Progenitor cell of endocrine pancreas (in vitro differentiated cells): ENCODE results near the gene GRAMD1A. TPM values are rescaled to one million over a fixed set of nuclear protein-coding genes. Genes with fewer than 3 reads are reported as not detected.

ENCODE experiments used
- DNase-seq: peaks from one replicate; pipeline ENCODE4 v3.0.0; 2021; ENCODE audit warnings: low spot score; ENCODE audit not compliant: unreplicated experiment
- H3K27ac Mint-ChIP-seq: 2 replicates; pipeline ENCODE4 v1.8.0; 2021; ENCODE audit warnings: mild to moderate bottlenecking, moderate library complexity, mixed read lengths
- H3K27me3 Mint-ChIP-seq: 2 replicates; pipeline ENCODE4 v1.8.0; 2021; ENCODE audit warnings: mixed read lengths
- H3K36me3 Mint-ChIP-seq: 2 replicates; pipeline ENCODE4 v1.8.0; 2022; ENCODE audit warnings: mixed read lengths; ENCODE audit not compliant: insufficient read depth
- H3K4me1 Mint-ChIP-seq: 2 replicates; pipeline ENCODE4 v1.8.0; 2021; ENCODE audit warnings: low read depth, mixed read lengths
- H3K4me3 Mint-ChIP-seq: 2 replicates; pipeline ENCODE4 v1.8.0; 2021; ENCODE audit warnings: low read depth, mild to moderate bottlenecking, moderate library complexity, mixed read lengths
- H3K9me3 Mint-ChIP-seq: 2 replicates; pipeline ENCODE4 v1.8.0; 2021; ENCODE audit warnings: low read depth, mixed read lengths
- total RNA-seq: library from RNA; stranded (reverse); gene quantifications from 2 replicates; pipeline ENCODE4 v1.2.1, GENCODE V29; 2021
- TF ChIP-seq, protein P1 (sequence below): fragments of 200-600 bp; sonication (generic); IDR thresholded peaks from one replicate; pipeline ENCODE4 v1.5.0; 2021; ENCODE audit warnings: antibody characterized with exemption, mild to moderate bottlenecking; ENCODE audit not compliant: unreplicated experiment

GRAMD1A gene
- total RNA-seq, 1 donor from 2014 or later, result 111 TPM

DNA sequence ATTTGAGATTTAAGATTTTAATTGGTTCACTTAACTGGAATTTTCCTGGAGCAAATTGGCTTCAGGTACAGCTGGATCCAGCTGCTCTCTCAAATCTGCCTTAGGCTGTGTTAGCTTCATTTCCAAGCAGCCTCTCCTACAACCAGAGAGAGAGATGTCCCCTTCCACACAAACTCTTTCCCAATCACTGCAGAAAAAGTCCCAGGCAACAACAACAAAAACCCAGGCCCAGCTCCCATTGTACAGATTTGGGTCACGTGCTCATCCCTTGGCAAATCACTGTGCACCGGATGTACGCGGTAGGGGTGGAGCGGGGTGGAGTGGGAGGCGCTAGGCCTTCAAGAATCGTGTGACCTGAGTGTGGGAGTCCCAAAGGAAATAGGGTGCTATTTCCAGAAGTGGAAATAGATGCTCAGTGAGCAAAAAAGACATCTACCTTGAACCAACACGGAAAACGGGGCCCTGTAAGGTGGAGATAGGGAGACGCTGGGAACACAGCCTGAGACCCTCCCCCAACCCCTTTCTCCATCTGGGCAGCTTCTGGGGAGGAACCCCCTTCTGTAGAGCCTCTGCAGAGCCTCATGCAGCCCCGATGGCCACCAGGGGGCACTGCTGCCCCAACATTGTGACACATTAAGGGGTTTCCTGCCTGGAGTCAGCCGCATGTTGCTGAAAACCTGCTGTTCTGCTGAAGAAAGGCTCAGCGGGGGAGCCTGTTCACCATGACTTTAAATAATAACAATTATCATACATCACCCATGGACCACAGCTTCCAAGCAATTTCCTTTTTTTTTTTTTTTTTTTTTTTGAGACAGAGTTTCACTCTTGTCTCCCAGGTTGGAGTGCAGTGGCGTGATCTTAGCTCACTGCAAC lies 66.8 kb downstream of the GRAMD1A start:
- Mint-ChIP-seq H3K36me3 (no peaks in the 10 kb centered on the region), H3K27ac (no peak overlapping the region), H3K4me1 (peaks cover 12% of the 10 kb centered on the region), H3K4me3 (no peak overlapping the region), H3K9me3 (no peaks in the 10 kb centered on the region), H3K27me3 (no peaks in the 10 kb centered on the region)
- TF ChIP-seq, protein P1, sequence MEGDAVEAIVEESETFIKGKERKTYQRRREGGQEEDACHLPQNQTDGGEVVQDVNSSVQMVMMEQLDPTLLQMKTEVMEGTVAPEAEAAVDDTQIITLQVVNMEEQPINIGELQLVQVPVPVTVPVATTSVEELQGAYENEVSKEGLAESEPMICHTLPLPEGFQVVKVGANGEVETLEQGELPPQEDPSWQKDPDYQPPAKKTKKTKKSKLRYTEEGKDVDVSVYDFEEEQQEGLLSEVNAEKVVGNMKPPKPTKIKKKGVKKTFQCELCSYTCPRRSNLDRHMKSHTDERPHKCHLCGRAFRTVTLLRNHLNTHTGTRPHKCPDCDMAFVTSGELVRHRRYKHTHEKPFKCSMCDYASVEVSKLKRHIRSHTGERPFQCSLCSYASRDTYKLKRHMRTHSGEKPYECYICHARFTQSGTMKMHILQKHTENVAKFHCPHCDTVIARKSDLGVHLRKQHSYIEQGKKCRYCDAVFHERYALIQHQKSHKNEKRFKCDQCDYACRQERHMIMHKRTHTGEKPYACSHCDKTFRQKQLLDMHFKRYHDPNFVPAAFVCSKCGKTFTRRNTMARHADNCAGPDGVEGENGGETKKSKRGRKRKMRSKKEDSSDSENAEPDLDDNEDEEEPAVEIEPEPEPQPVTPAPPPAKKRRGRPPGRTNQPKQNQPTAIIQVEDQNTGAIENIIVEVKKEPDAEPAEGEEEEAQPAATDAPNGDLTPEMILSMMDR, result peak; percentile 88
- peak; percentile 87 for DNase-seq

DNA sequence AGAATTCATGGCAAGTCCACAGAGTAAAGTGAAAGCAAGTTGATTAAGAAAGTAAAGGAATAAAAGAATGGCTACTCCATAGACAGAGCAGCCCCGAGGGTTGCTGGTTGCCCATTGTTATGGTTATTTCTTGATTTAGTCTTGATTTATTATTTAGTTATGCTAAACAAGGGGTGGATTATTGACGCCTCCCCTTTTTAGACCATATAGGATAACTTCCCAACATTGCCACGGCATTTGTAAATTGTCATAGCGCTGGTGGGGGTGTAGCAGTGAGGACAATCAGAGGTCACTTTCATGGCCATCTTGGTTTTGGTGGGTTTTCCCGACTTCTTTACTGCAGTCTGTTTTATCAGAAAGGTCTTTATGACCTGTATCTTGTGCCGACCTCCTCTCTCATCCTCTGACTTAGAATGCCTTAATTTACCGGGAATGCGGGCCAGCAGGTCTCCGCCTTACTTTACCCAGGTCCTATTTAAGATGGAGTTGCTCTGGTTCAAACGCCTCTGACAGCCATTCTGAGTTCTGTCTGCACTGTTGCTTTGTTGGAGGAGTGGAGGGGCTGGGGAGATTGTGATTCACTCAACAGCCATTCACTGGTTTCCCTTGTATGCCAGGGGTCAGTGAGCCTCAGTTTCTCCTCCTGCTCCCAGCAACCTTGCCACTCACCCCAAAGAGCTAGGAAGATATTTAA lies 69.0 kb downstream of the GRAMD1A start:
- peak overlapping the region; percentile 98 for H3K27ac Mint-ChIP-seq
- H3K27me3 Mint-ChIP-seq, result no peaks in the 10 kb centered on the region

DNA sequence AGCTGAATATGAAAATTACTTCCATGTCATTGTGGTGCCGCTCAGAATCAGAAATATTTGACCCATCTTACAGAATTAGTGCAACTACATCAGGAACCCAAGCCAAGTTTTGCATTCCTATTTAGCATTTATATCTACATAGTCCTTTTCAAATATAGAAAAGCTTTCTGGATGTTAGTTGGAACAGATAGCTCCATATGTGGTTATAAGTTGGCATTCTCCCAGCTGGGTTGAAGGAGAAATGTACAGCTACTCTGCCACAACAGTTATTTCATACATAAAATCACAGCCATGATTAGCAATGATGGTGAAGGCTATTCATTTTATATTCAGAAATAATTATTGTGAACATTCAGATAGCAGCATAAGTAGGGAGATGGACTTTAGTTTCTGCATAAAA lies 69.6 kb downstream of the GRAMD1A start:
- Mint-ChIP-seq H3K27ac (no peak overlapping the region), H3K4me3 (no peak overlapping the region), H3K9me3 (no peaks in the 10 kb centered on the region), H3K4me1 (peaks cover 13% of the 10 kb centered on the region), H3K36me3 (no peaks in the 10 kb centered on the region), H3K27me3 (no peaks in the 10 kb centered on the region)
- DNase-seq, result no peak
- TF ChIP-seq, protein P1, result no peak

More for the DNA sequence above, 69.0 kb downstream of the GRAMD1A start:
- no peak overlapping the region for H3K4me3 Mint-ChIP-seq
- H3K36me3 Mint-ChIP-seq, result no peaks in the 10 kb centered on the region
- H3K4me1 Mint-ChIP-seq, result peaks cover 13% of the 10 kb centered on the region
- no peak for DNase-seq
- no peaks in the 10 kb centered on the region for H3K9me3 Mint-ChIP-seq
- TF ChIP-seq, protein P1, result no peak

DNA sequence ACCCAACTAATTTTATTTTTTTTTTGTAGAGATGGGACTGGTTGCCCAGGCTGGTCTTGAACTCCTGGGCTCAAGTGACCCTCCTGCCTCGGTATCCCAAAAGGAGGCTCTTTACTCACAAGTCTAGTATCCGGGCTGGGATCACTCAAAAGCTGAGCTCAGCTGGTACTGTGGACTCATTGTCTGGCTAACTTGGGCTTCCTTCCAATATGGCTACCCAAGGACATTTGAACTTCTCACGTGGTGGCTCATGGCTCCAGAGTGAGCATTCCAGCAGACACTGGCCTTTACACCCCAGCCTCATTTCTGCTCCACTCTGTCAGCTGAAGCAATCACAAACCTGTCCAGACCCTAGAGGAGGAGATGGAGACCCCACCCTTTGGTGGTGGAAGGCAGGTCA lies 70.3 kb downstream of the GRAMD1A start:
- peaks cover 13% of the 10 kb centered on the region for H3K4me1 Mint-ChIP-seq
- H3K9me3 Mint-ChIP-seq, result no peaks in the 10 kb centered on the region
- peaks cover 4% of the 10 kb centered on the region for H3K27me3 Mint-ChIP-seq
- H3K27ac Mint-ChIP-seq, result no peak overlapping the region
- no peak overlapping the region for H3K4me3 Mint-ChIP-seq
- TF ChIP-seq, protein P1, result no peak
- no peaks in the 10 kb centered on the region for H3K36me3 Mint-ChIP-seq
- no peak for DNase-seq

DNA sequence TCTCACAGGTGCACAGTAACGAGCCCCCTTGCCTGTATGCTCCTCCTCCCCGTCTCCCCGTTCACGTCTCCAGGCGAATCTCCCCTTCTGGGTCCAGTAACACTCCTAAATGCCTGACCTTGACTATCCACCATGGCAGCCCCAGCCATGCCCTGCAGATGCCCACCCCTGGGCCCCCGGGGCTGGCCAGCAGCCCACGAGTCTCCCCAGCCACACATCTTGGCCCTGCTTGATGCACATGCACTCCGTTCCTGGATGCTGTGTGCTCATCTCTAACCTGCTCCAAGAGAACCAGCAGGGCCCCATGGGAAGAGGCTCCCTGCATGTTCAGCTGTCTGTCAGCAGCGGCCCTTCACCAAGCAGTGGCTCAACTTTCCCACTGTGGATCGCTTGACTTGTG lies 73.4 kb downstream of the GRAMD1A start:
- Mint-ChIP-seq H3K4me1 (peaks cover 5% of the 10 kb centered on the region), H3K9me3 (no peaks in the 10 kb centered on the region), H3K4me3 (no peak overlapping the region), H3K27me3 (peaks cover 15% of the 10 kb centered on the region), H3K27ac (no peak overlapping the region), H3K36me3 (no peaks in the 10 kb centered on the region)
- TF ChIP-seq, protein P1, result no peak
- no peak for DNase-seq
